Activated CD8-positive, alpha-beta T cell treated with anti-CD3 and anti-CD28 coated beads, Interleukin-2, amount 10 ng/mL, durations not matched to agents 7 days and 5 days (primary cell): ENCODE measurements around the gene RTP5. TPM values are rescaled to one million over a fixed set of nuclear protein-coding genes. Genes with fewer than 3 reads are reported as not detected.
A peak's percentile ranks its signal among the peaks of the same experiment; 100 is the strongest.

Experiments used
- ATAC-seq: fragments of 150-1000 bp; cut with Tn5 transposase; one replicate; pipeline ENCODE4 v1.10.0; 2021; ENCODE audit warnings: moderate library complexity
- CTCF ChIA-PET: fragments of 350-600 bp; sonication (Branson Sonifier 250); formaldehyde crosslinking; loops from one replicate; lab custom pipeline; 2021; ENCODE audit warnings: antibody characterized with exemption; lab: Charles Lee
- POLR2A ChIA-PET: fragments of 350-600 bp; sonication (Branson Sonifier 250); formaldehyde crosslinking; loops from one replicate; lab custom pipeline; 2021; ENCODE audit warnings: antibody characterized with exemption; lab: Charles Lee
- DNase-seq: peaks from one replicate; pipeline ENCODE4 v3.0.0-alpha.2; 2020
- H3K27ac Mint-ChIP-seq: one replicate; pipeline ENCODE4 v1.8.0; 2021; ENCODE audit warnings: mild to moderate bottlenecking, mixed read lengths
- H3K27me3 Mint-ChIP-seq: one replicate; pipeline ENCODE4 v1.8.0; 2021; ENCODE audit warnings: low read depth, mixed read lengths
- H3K36me3 Mint-ChIP-seq: one replicate; pipeline ENCODE4 v1.8.0; 2021; ENCODE audit warnings: low read depth, mixed read lengths
- H3K4me1 Mint-ChIP-seq: one replicate; pipeline ENCODE4 v1.8.0; 2021; ENCODE audit warnings: low read depth, mixed read lengths
- H3K4me3 Mint-ChIP-seq: one replicate; pipeline ENCODE4 v1.8.0; 2021; ENCODE audit warnings: mild to moderate bottlenecking, mixed read lengths
- H3K9me3 Mint-ChIP-seq: one replicate; pipeline ENCODE4 v1.8.0; 2022; ENCODE audit warnings: mixed read lengths; ENCODE audit not compliant: insufficient read depth
- total RNA-seq, 2 experiments: library from RNA; stranded (reverse); gene quantifications; one replicate each; pipeline ENCODE4 v1.2.3, GENCODE V29; 2021

The RTP5 gene
- total RNA-seq, 2 experiments from 2014 or later: not detected

DNA sequence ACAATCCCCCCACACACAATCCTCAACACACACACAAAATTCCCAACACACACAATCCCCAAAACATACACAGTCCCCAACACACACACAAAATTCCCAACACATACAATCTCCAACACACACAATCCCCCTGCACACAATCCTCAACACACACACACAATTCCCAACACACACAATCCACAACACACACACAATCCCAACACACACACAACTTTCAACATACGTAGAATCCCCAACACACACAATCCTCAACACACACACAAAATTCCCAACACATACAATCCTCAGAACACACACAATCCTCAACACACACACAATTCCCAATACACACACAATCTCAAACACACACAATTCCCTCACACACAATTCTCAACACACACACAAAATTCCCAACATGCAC lies 8.3 kb upstream of the RTP5 start:
- ChIA-PET POLR2A (no interaction called here), CTCF (no interaction called here)
- peaks cover 62% of the 10 kb centered on the region for H3K4me1 Mint-ChIP-seq
- H3K36me3 Mint-ChIP-seq: peaks cover 7% of the 10 kb centered on the region
- H3K27me3 Mint-ChIP-seq: peaks cover 22% of the 10 kb centered on the region
- H3K4me3 Mint-ChIP-seq: no peak overlapping the region
- H3K9me3 Mint-ChIP-seq: no peaks in the 10 kb centered on the region
- peak overlapping the region; percentile 1 for H3K27ac Mint-ChIP-seq
- ATAC-seq (no peak), DNase-seq (no peak)

DNA sequence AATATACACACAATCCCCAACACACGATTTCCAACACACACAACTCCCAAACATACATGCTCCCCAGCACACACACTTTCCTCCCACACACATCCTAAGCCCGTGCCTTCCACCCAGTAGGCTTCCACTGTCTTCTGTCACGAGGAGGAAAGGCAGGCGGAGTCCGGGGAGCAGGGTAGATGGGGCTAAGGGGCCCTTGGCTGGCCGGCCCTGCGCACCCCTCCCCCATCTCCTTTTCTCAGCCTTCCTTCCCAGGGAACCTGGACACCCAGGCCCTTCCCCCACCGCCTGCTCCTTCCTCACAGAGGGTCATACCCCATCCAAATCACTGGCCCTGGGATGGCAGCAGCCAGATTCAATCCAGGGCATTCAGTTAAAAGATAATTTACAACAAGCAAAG lies 7.4 kb upstream of the RTP5 start:
- ATAC-seq (no peak), DNase-seq (no peak)
- Mint-ChIP-seq H3K36me3 (peaks cover 7% of the 10 kb centered on the region), H3K4me3 (no peak overlapping the region), H3K4me1 (peaks cover 66% of the 10 kb centered on the region), H3K27ac (peak overlapping the region; percentile 20), H3K9me3 (no peaks in the 10 kb centered on the region), H3K27me3 (peaks cover 22% of the 10 kb centered on the region)
- ChIA-PET CTCF (no interaction called here), POLR2A (no interaction called here)

DNA sequence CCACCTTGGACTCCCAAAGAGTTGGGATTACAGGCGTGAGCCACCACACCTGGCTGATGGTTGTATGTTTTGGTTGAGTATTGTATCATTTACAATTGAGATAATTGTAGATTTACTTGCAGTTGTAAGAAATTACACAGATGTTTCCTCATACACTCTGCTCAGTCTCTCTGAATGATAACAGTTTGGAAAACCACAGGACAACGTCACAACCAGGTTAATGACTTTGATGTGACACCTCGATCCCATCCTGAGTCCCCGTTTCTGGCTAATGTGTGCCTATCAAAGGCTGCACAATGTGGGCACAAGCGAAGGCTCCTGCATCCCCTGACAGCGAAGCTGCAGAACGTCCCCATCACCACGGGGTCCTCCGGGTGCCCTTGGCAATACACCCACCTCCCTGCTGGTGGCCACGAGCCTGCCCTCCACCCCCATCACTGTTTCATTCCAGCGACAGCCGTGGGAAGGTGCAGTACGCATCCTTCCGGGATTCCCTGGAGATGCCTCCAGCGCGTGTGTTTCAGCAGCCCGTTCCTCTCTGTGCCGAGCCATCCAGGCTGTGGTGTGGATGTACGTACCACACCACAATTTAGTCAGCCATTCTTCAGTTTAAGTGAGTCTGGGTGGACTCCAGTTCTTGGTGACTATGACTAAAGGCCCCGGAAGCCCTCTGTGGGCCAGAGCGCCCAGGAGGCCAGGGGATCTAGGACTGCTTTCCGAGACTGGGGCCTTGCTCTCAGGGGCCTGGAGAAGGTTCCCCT lies 6.6 kb upstream of the RTP5 start:
- ChIA-PET POLR2A (no interaction called here), CTCF (interaction anchor here (0.6 kb wide), 1 partner anchor 130 kb away, joined by 4 read pairs; no protein-coding TSS in a partner anchor)
- peak overlapping the region; percentile 23 for H3K4me3 Mint-ChIP-seq
- no peaks in the 10 kb centered on the region for H3K9me3 Mint-ChIP-seq
- peaks cover 7% of the 10 kb centered on the region for H3K36me3 Mint-ChIP-seq
- no peak for DNase-seq
- peaks cover 73% of the 10 kb centered on the region for H3K4me1 Mint-ChIP-seq
- H3K27me3 Mint-ChIP-seq: peaks cover 22% of the 10 kb centered on the region
- H3K27ac Mint-ChIP-seq: peak overlapping the region; percentile 78
- no peak for ATAC-seq

DNA sequence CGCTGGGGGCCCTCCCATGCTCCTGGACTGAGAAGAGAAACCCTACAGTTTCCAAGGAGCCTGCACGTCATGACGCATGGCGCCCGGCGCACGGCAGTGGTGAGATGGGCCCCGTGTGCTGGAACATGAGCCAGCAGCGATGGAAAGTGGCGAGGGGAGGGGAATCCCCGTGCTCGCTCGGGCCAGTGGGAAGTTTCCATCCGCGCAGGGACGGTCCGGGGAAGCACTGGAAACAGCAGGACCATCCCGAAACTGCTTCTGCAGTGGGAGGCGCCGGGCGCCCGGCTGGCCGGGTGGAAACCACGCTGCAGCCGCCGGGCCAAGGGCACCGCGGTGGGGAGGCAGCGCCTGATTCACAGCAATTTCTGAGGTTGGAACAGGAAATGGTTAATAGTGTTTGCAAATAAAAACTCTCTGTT lies 6.0 kb upstream of the RTP5 start:
- CTCF ChIA-PET: no interaction called here
- Mint-ChIP-seq H3K9me3 (no peaks in the 10 kb centered on the region), H3K4me3 (peak overlapping the region; percentile 23), H3K4me1 (peaks cover 76% of the 10 kb centered on the region), H3K27ac (peak overlapping the region; percentile 78), H3K36me3 (peaks cover 7% of the 10 kb centered on the region), H3K27me3 (peaks cover 22% of the 10 kb centered on the region)
- ATAC-seq (peak; percentile 31), DNase-seq (peak; percentile 59)
- POLR2A ChIA-PET: no interaction called here

DNA sequence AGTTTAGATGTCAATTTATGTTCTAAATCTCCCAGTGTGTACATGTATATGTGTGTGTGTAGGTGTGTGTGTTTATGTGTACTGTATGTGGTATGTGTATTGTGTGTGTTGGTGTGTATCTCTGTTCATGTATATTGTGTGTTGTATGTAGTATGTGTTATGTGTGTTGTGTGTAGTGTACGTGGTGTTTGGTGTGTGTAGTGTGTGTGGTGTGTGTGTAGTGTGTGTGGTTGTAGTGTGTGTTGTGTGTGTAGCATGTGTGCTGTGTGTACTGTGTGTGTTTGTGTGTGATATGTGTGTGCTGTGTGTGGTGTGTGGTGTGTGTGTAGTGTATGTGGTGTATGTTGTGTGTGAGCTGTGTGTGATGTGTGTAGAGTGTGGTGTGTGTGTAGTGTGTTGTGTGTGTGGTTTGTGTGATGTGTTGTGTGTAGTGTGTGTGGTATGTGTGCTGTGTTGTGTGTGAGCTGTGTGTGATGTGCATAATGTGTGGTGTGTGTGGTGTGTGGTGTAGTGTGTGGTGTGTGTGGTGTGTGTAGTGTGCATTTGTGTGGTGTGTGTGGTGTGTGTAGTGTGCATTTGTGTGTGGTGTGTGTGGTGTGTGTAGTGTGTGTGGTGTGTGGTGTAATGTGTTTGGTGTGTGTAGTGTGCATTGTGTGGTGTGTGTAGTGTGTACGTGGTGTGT lies 5.2 kb upstream of the RTP5 start:
- H3K36me3 Mint-ChIP-seq: peaks cover 7% of the 10 kb centered on the region
- POLR2A ChIA-PET: no interaction called here
- H3K27me3 Mint-ChIP-seq: peaks cover 22% of the 10 kb centered on the region
- no peak for ATAC-seq
- CTCF ChIA-PET: no interaction called here
- H3K27ac Mint-ChIP-seq: peak overlapping the region; percentile 68
- peaks cover 81% of the 10 kb centered on the region for H3K4me1 Mint-ChIP-seq
- no peak for DNase-seq
- H3K9me3 Mint-ChIP-seq: no peaks in the 10 kb centered on the region
- H3K4me3 Mint-ChIP-seq: no peak overlapping the region

DNA sequence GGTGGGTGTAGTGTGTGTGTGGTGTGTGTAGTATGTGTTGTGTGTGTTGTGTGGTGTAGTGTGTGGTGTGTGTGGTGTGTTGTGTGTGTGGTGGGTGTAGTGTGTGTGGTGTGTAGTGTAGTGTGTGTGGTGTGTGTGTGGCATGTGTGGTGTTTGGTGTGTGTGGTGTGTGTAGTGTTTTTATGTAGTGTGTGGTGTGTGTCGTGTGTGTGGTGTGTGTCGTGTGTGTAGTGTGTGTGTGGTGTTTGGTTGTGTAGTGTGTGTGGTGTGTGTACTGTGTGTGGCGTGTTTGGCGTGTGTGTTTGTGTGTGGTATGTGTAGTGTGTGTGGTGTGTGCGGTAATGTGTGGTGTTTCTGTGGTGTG lies 4.7 kb upstream of the RTP5 start:
- peaks cover 78% of the 10 kb centered on the region for H3K4me1 Mint-ChIP-seq
- POLR2A ChIA-PET: no interaction called here
- no peak for DNase-seq
- CTCF ChIA-PET: no interaction called here
- peak overlapping the region; percentile 20 for H3K4me3 Mint-ChIP-seq
- H3K9me3 Mint-ChIP-seq: no peaks in the 10 kb centered on the region
- peaks cover 22% of the 10 kb centered on the region for H3K27me3 Mint-ChIP-seq
- peaks cover 7% of the 10 kb centered on the region for H3K36me3 Mint-ChIP-seq
- no peak for ATAC-seq
- peak overlapping the region; percentile 68 for H3K27ac Mint-ChIP-seq

DNA sequence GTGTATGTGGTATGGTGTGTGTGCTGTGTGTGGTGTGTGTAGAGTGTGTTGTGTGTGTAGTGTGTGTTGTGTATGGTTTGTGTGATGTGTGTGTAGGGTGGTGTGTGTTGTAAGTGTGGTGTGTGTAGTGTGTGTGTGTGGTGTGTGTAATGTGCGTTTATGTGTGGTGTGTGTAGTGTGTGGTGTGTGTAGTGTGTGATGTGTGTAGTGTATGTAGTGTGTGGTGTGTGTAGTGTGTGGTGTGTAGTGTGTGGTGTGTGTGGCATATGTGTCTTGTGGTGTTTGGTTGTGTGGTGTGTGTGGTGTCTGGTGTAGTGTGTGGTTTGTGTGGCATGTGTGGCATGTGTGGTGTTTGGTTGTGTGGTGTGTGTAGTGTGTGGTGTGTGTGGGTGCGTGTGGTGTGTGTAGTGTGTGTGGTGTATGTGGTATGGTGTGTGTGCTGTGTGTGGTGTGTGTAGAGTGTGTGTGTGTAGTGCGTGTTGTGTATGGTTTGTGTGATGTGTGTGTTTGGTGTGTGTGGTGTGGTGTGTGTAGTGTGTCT lies 4.0 kb upstream of the RTP5 start:
- no peaks in the 10 kb centered on the region for H3K9me3 Mint-ChIP-seq
- H3K4me1 Mint-ChIP-seq: peaks cover 72% of the 10 kb centered on the region
- ATAC-seq: no peak
- CTCF ChIA-PET: no interaction called here
- H3K27me3 Mint-ChIP-seq: peaks cover 22% of the 10 kb centered on the region
- H3K4me3 Mint-ChIP-seq: no peak overlapping the region
- DNase-seq: no peak
- peak overlapping the region; percentile 68 for H3K27ac Mint-ChIP-seq
- POLR2A ChIA-PET: no interaction called here
- peaks cover 7% of the 10 kb centered on the region for H3K36me3 Mint-ChIP-seq

DNA sequence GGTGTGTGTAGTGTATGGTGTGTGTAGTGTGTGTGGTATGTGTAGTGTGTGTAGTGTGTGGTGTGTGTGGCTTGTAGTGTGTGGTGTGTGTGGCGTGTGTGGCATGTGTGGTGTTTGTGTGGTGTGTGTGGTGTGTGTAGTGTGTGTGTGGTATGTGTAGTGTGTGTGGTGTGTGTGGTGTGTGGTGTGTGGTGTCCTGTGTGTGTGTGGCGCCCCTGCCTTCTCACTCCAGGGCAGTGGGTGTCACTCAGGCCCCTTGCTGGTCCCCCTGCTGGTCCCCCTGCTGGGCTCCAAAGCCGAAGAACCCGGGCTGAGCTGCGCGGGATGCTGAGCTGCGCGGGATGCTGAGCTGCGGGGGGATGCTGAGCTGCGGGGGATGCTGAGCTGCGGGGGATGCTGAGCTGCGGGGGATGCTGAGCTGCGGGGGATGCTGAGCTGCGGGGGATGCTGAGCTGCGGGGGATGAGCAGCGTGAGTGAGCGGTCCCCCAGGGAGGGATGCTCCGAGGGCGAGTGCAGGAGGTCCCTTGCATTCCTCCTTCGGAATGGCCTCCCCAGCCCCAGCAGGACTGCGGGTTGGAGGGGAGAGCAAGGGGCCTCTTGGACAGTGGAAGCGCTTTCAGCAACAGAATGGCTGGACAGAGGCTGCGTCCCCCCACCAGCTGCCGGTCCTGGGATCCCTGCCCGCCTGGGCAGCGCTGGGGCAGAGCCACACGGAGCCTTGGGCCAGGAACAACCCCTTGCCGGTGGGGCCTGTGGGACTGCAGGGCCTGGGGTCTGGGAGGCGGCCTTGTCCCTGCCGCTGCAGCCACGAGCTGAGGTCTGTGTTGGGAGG lies 3.4 kb upstream of the RTP5 start:
- Mint-ChIP-seq H3K4me3 (no peak overlapping the region), H3K9me3 (no peaks in the 10 kb centered on the region), H3K36me3 (peaks cover 7% of the 10 kb centered on the region), H3K27me3 (peaks cover 22% of the 10 kb centered on the region), H3K4me1 (peaks cover 73% of the 10 kb centered on the region), H3K27ac (peak overlapping the region; percentile 68)
- ChIA-PET CTCF (interaction anchor here (0.7 kb wide), 1 partner anchor 13 kb away, joined by 4 read pairs; no protein-coding TSS in a partner anchor), POLR2A (interaction anchor here (1.2 kb wide), 2 partner anchors 12 to 103 kb away, joined by 3 to 4 read pairs; no protein-coding TSS in a partner anchor)
- DNase-seq (peak; percentile 59), ATAC-seq (peak; percentile 44)

DNA sequence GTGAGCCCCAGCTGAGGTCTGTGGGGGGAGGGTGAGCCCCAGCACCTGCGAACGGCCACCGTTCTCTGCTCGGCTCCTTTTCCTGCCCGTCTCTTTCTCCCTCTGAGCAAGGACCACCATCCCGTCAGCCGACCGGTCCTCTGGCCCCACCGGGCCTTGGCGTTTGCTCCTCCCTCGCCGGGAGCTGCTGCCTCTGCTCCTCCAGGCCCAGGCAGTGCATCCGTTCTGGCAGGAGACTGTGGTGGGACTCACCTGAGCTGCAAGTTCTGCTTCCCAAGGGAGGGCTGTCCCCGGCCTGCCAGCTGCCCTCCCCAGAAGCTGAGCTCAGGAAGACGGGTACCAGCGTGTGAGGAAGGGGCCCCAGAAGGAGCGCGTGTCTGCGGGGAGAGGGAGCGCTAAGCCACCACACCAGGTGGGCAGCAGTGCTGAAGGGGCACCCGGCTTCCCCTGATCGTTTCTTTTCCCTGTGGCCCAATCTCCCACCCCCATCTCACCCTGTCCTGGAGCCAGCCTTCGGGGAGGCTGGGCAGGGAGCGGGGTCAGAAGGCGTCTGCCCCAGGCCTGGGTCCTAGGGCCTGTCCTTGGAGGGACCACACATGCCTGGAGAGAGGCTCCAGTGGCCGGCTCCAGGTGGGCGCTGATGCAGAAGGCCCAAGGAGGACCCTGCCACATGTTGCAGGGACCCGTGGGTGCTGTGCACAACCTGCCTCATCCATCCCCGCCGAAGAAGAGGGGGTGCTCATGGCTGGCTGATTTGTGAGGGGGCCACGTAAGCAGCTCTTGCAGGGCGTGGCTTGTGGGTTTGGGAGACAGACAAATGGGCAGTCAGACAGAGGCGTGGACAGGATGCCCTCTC lies 2.5 kb upstream of the RTP5 start:
- DNase-seq (no peak), ATAC-seq (no peak)
- Mint-ChIP-seq H3K4me3 (no peak overlapping the region), H3K27ac (no peak overlapping the region), H3K4me1 (peaks cover 72% of the 10 kb centered on the region), H3K9me3 (no peaks in the 10 kb centered on the region), H3K27me3 (peaks cover 20% of the 10 kb centered on the region), H3K36me3 (peaks cover 7% of the 10 kb centered on the region)
- POLR2A ChIA-PET: interaction anchor here (1.2 to 2.0 kb wide), 4 partner anchors 8 to 165 kb away, joined by 3 to 10 read pairs (median 4); partner anchors contain the start of genes ING5 and PDCD1
- CTCF ChIA-PET: interaction anchor here (0.7 to 2.7 kb wide), 4 partner anchors 7 to 12 kb away, joined by 4 to 19 read pairs (median 10); partner anchors contain the start of gene PDCD1

DNA sequence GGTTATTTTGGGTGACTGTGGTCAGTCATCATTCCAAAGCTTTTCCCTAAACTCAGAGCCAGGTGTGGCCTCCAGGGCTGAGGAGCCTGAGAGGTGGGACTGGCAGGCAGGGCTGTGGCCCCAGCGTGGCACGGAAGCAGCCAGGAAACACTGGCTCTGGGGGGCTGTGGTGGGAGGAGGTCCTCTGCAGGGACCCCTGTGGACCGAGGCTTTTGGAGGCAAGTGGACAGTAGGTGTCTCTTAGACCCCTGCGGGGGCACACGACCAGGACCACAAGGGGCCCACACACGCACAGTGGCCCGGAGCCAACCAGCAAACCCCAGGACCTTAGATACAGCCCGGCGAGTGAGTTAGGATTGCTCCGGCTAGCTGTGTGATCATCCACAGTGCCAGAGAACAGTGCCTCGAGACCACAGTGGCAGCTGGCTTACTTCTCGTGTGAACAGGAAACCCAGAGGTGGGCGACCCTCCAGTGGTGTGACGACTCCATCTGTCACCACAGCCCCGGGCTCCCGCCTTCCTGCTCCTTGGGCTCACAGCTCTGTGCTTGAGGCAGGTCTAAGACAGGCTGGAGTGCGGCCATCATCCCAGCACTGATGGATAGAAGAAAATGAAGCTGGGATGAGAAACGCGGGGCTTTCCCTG lies 1.6 kb upstream of the RTP5 start:
- Mint-ChIP-seq H3K27ac (peak overlapping the region; percentile 18), H3K4me3 (no peak overlapping the region)
- ATAC-seq: peak; percentile 28

More for the DNA sequence above, 1.6 kb upstream of the RTP5 start:
- peaks cover 73% of the 10 kb centered on the region for H3K4me1 Mint-ChIP-seq
- peak; percentile 73 for DNase-seq
- ChIA-PET POLR2A (interaction anchor here (0.6 to 2.0 kb wide), 5 partner anchors 9 to 1303 kb away, joined by 3 to 10 read pairs (median 4); partner anchors contain the start of genes DTYMK, ING5 and PDCD1), CTCF (interaction anchor here (0.9 to 2.7 kb wide), 9 partner anchors 8 to 181 kb away, joined by 3 to 19 read pairs (median 4); partner anchors contain the start of genes DTYMK, ING5 and PDCD1)
- H3K36me3 Mint-ChIP-seq: peaks cover 7% of the 10 kb centered on the region
- peaks cover 20% of the 10 kb centered on the region for H3K27me3 Mint-ChIP-seq
- H3K9me3 Mint-ChIP-seq: no peaks in the 10 kb centered on the region
